Cardiac fibroblast (primary cell): ENCODE measurements around the gene UGT1A4.

Experiments used
- DNase-seq, 2 donors: peaks; one replicate each; pipeline versions ENCODE4 v3.0.0 to v3.0.0-alpha.2; 2010; ENCODE audit warnings: low read depth in 2 of 2
- H3K4me3 ChIP-seq, 2 donors: replicated peaks in 1 of 2; 1 replicate in 1 of 2; 2 replicates in 1 of 2; pipeline ENCODE4 v1.5.1; 2011; ENCODE audit warnings: low read depth in 2 of 2, low read length in 2 of 2, mild to moderate bottlenecking in 2 of 2, moderate library complexity in 1 of 2
- TF ChIP-seq, protein P1 (sequence below): IDR thresholded peaks from one replicate; pipeline ENCODE4 v1.5.1; 2011; ENCODE audit warnings: low read depth, mild to moderate bottlenecking, low read length, inconsistent platforms

UGT1A4 gene

DNA sequence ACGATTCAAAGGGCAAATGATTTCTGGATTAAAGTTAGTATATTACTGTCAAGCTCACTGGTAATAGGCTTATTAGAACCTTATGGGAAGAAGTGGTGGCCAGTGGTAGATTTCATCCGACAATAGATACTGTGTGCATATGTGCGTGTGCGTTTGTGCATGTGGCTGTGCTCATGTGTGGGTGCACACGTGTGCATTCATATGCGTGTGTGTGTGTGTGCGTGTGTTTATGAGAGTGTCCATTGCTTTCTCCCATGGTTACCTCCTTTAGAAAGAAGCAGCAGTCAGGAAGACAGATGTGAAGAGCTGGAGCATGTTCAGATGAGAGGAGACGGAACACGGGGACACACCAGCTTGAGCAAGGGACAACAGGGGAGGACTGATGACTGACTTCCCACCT lies 50.7 kb downstream of the UGT1A4 start:
- no peak for DNase-seq
- TF ChIP-seq, protein P1, sequence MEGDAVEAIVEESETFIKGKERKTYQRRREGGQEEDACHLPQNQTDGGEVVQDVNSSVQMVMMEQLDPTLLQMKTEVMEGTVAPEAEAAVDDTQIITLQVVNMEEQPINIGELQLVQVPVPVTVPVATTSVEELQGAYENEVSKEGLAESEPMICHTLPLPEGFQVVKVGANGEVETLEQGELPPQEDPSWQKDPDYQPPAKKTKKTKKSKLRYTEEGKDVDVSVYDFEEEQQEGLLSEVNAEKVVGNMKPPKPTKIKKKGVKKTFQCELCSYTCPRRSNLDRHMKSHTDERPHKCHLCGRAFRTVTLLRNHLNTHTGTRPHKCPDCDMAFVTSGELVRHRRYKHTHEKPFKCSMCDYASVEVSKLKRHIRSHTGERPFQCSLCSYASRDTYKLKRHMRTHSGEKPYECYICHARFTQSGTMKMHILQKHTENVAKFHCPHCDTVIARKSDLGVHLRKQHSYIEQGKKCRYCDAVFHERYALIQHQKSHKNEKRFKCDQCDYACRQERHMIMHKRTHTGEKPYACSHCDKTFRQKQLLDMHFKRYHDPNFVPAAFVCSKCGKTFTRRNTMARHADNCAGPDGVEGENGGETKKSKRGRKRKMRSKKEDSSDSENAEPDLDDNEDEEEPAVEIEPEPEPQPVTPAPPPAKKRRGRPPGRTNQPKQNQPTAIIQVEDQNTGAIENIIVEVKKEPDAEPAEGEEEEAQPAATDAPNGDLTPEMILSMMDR, result no peak
- H3K4me3 ChIP-seq, result no peak overlapping the region

DNA sequence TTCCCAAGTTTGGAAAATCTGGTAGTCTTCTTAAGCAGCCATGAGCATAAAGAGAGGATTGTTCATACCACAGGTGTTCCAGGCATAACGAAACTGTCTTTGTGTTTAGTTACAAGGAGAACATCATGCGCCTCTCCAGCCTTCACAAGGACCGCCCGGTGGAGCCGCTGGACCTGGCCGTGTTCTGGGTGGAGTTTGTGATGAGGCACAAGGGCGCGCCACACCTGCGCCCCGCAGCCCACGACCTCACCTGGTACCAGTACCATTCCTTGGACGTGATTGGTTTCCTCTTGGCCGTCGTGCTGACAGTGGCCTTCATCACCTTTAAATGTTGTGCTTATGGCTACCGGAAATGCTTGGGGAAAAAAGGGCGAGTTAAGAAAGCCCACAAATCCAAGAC lies 53.6 kb downstream of the UGT1A4 start:
- DNase-seq, result no peak
- TF ChIP-seq, protein P1, result no peak
- no peak overlapping the region for H3K4me3 ChIP-seq

DNA sequence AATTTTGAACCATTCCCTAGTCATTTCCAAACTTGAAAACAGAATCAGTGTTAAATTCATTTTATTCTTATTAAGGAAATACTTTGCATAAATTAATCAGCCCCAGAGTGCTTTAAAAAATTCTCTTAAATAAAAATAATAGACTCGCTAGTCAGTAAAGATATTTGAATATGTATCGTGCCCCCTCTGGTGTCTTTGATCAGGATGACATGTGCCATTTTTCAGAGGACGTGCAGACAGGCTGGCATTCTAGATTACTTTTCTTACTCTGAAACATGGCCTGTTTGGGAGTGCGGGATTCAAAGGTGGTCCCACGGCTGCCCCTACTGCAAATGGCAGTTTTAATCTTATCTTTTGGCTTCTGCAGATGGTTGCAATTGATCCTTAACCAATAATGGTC lies 54.0 kb downstream of the UGT1A4 start:
- TF ChIP-seq, protein P1, result no peak
- DNase-seq, result peak in 1 of 2 donors; percentile 36
- no peak overlapping the region for H3K4me3 ChIP-seq

DNA sequence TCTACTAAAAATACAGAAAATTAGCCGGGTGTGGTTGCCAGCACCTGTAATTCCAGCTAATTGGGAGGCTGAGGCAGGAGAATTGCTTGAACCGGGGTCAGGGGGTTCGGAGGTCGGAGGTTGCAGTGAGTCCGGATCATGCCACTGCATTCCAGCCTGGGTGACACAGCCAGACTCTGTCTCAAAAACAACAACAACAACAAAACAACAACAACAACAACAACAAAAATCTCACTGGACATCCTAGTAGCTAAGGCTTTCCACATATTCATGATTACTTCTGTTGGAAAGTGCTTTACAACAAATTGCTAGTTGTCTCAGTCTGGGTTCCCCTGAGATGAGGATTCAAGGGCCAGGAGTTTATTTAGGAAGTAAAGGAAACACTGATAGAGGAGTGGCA lies 55.3 kb downstream of the UGT1A4 start:
- TF ChIP-seq, protein P1, result no peak
- DNase-seq, result no peak

DNA sequence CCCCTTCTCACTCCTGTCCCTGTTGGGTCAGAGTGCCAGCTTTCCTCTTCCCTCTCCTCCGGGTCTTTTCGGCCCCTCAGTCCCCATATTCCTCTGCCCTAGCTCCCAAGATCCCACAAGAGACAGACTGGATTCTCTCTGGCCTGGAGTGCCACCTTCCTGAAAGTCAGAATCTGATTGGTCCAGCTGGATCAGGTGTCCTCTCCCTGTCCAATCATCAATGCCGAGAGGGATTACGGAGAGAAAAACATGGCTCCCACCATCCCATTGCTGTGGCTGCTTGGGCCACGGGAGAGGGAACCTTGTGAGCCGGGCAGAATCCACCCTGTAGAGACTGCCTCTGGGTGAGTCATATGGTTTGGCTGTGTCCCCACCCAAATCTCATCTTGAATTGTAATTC lies 56.9 kb downstream of the UGT1A4 start:
- H3K4me3 ChIP-seq, result no peak overlapping the region
- no peak for DNase-seq
- TF ChIP-seq, protein P1, result no peak

More for the DNA sequence above, 55.3 kb downstream of the UGT1A4 start:
- no peak overlapping the region for H3K4me3 ChIP-seq

DNA sequence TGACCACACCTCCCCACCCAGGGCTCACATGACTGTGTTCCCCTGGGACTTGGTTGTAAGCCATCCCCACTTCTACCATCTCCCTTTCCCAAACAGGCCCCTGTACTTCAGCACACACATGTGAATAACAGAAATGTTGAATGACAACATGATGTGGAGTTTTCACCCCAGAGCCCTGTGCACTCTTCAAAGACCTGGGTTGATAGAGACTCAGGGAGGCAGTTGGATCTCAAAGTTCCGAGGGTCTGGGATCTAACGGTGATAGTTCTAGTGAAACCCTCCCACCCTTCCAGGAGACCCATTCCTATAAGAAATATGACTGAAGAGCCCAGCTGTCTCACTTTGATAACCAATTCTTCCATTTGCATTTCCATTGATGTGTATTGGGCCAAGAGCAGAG lies 59.5 kb downstream of the UGT1A4 start, which contains the start of gene MROH2A:
Gene MROH2A, plus strand, starts transcription at position 301 of the 400 bp plus-strand sequence. CDS start 1,029 bp downstream, outside the sequence.
- DNase-seq, result no peak
- H3K4me3 ChIP-seq, result no peak within 1 kb of the TSS

More for the DNA sequence above, 59.5 kb downstream of the UGT1A4 start, which contains the start of gene MROH2A:
- TF ChIP-seq, protein P1, result no peak
